CD14-positive monocyte (primary cell): ENCODE measurements around the gene P3H4. TPM values are rescaled to one million over a fixed set of nuclear protein-coding genes. Genes with fewer than 3 reads are reported as not detected.

Experiments
- DNase-seq, 3 donors: peaks; one replicate each; pipeline ENCODE4 v3.0.0-alpha.2; 2011 to 2022
- H2AFZ ChIP-seq: 2 replicates; pipeline ENCODE4 v1.6.0; 2012; ENCODE audit warnings: mild to moderate bottlenecking, low read depth, low read length, inconsistent platforms; ENCODE audit not compliant: insufficient read depth, poor library complexity, severe bottlenecking
- H3K27ac ChIP-seq, 2 donors: 1 replicate in 1 of 2; 2 replicates in 1 of 2; pipeline ENCODE4 v1.5.1; 2012 to 2013; ENCODE audit warnings: low read length in 2 of 2, control low read depth in 1 of 2, inconsistent platforms in 1 of 2, low read depth in 1 of 2, mild to moderate bottlenecking in 1 of 2
- H3K27me3 ChIP-seq, 2 donors: one replicate each; pipeline versions ENCODE4 v1.6.0 to v1.6.1; 2011 to 2013; ENCODE audit warnings: low read length in 2 of 2; ENCODE audit not compliant: control insufficient read depth in 2 of 2, insufficient read depth in 2 of 2
- H3K36me3 ChIP-seq, 2 donors: replicated peaks in 1 of 2; 1 replicate in 1 of 2; 2 replicates in 1 of 2; pipeline versions ENCODE4 v1.5.1 to v1.6.1; 2012 to 2013; ENCODE audit warnings: low read length in 2 of 2, control low read depth in 1 of 2, inconsistent platforms in 1 of 2, mild to moderate bottlenecking in 1 of 2; ENCODE audit not compliant: insufficient read depth in 2 of 2, control insufficient read depth in 1 of 2
- H3K4me1 ChIP-seq, 2 donors: 1 replicate in 1 of 2; 2 replicates in 1 of 2; pipeline versions ENCODE4 v1.5.1 to v1.6.1; 2012 to 2013; ENCODE audit warnings: low read length in 2 of 2, control low read depth in 1 of 2, inconsistent platforms in 1 of 2, mild to moderate bottlenecking in 1 of 2, moderate library complexity in 1 of 2; ENCODE audit not compliant: insufficient read depth in 2 of 2, control insufficient read depth in 1 of 2
- H3K4me2 ChIP-seq: replicated peaks from 2 replicates; pipeline ENCODE3; 2012; ENCODE audit warnings: low read length, moderate library complexity, mild to moderate bottlenecking; ENCODE audit not compliant: poor library complexity, severe bottlenecking; ENCODE audit errors: extremely low read depth
- H3K4me3 ChIP-seq, 3 experiments: fragments of 200-600 bp in 1 of 3; sonication (generic) in 1 of 3; replicated peaks in 1 of 3; 1 replicate in 2 of 3; 2 replicates in 1 of 3; pipeline ENCODE4 v1.5.1; 2011 to 2013; ENCODE audit warnings: low read length in 3 of 3, mild to moderate bottlenecking in 3 of 3, control low read depth in 2 of 3, low read depth in 2 of 3, inconsistent platforms in 1 of 3, moderate library complexity in 1 of 3
- H3K79me2 ChIP-seq: 2 replicates; pipeline ENCODE4 v1.6.0; 2012; ENCODE audit warnings: mild to moderate bottlenecking, control low read depth, inconsistent platforms, low read length, moderate library complexity; ENCODE audit not compliant: insufficient read depth
- H3K9ac ChIP-seq: 2 replicates; pipeline ENCODE4 v1.6.0; 2017; ENCODE audit warnings: low read length, mild to moderate bottlenecking; ENCODE audit not compliant: insufficient read depth, poor library complexity, severe bottlenecking
- H3K9me3 ChIP-seq, 2 donors: replicated peaks in 1 of 2; 1 replicate in 1 of 2; 2 replicates in 1 of 2; pipeline versions ENCODE4 v1.5.1 to v1.6.1; 2012 to 2013; ENCODE audit warnings: low read length in 2 of 2, control low read depth in 1 of 2; ENCODE audit not compliant: control insufficient read depth in 1 of 2, insufficient read depth in 1 of 2
- H4K20me1 ChIP-seq: 2 replicates; pipeline ENCODE4 v1.6.0; 2012; ENCODE audit warnings: mild to moderate bottlenecking, low read length, control low read depth, moderate library complexity; ENCODE audit not compliant: insufficient read depth
- H3K27ac Mint-ChIP-seq, 7 donors: one replicate each; pipeline ENCODE4 v1.8.0; 2020; ENCODE audit warnings: mild to moderate bottlenecking in 7 of 7, mixed read lengths in 7 of 7, moderate library complexity in 6 of 7, inconsistent platforms in 2 of 7
- H3K27me3 Mint-ChIP-seq, 3 donors: one replicate each; pipeline ENCODE4 v1.8.0; 2021 to 2022; ENCODE audit warnings: low read depth in 3 of 3, mild to moderate bottlenecking in 3 of 3, mixed read lengths in 3 of 3, moderate library complexity in 3 of 3, inconsistent platforms in 1 of 3
- H3K36me3 Mint-ChIP-seq, 2 donors: one replicate each; pipeline ENCODE4 v1.8.0; 2020; ENCODE audit warnings: mixed read lengths in 2 of 2, inconsistent platforms in 1 of 2, mild to moderate bottlenecking in 1 of 2
- H3K4me1 Mint-ChIP-seq: one replicate; pipeline ENCODE4 v1.8.0; 2020; ENCODE audit warnings: mild to moderate bottlenecking, mixed read lengths
- H3K4me3 Mint-ChIP-seq, 2 donors: one replicate each; pipeline ENCODE4 v1.8.0; 2020; ENCODE audit warnings: mild to moderate bottlenecking in 2 of 2, mixed read lengths in 2 of 2, moderate library complexity in 1 of 2
- H3K9me3 Mint-ChIP-seq, 7 donors: one replicate each; pipeline ENCODE4 v1.8.0; 2020 to 2022; ENCODE audit warnings: mixed read lengths in 7 of 7, mild to moderate bottlenecking in 6 of 7, moderate library complexity in 6 of 7, inconsistent platforms in 2 of 7
- CTCF ChIP-seq: fragments of 200-600 bp; IDR thresholded peaks from one replicate; pipeline ENCODE4 v1.8.0; 2022; ENCODE audit warnings: antibody characterized with exemption, mild to moderate bottlenecking
- WGBS: methylation state at CpG from one replicate; pipeline ENCODE4 v1.1.5; 2013; ENCODE audit warnings: missing lambda C conversion rate; ENCODE audit not compliant: insufficient coverage; 5-methylcytosine and 5-hydroxymethylcytosine counted together
- intact Hi-C, 2 donors: fragments of 100-400 bp; cut with micrococcal nuclease; formaldehyde crosslinking; loops; one replicate each; pipeline versions ENCODE4 v1.15.0 to v1.15.1; 2023
- polyA plus RNA-seq, 3 donors: library from polyadenylated mRNA; depleted of rRNA in 1 of 3; unstranded in 2 of 3; stranded (reverse) in 1 of 3; fragments of 300-500 nt in 2 of 3; fragments of >200 nt in 1 of 3; fragmentation: Illumina TruSeq in 2 of 3; gene quantifications; 1 replicate in 2 of 3; 2 replicates in 1 of 3; pipeline ENCODE4 v1.2.3, GENCODE V29; 2012 to 2021

The P3H4 gene
- polyA plus RNA-seq, 3 donors: 0.13 to 0.46 (median 0.16) TPM

- H3K27ac Mint-ChIP-seq: no peak overlapping the region
- H3K4me1 Mint-ChIP-seq: peaks cover 22% of the 10 kb centered on the region
- Histone ChIP-seq H3K4me1 (peaks cover 11% of the 10 kb centered on the region in 2 donors), H3K27ac (no peak overlapping the region), H3K9me3 (no peaks in the 10 kb centered on the region), H3K79me2 (no peaks in the 10 kb centered on the region), H3K9ac (no peak overlapping the region), H3K4me3 (no peak overlapping the region), H3K27me3 (no peaks in the 10 kb centered on the region), H3K4me2 (no peak overlapping the region), H2AFZ (no peak overlapping the region), H4K20me1 (no peaks in the 10 kb centered on the region), H3K36me3 (no peaks in the 10 kb centered on the region)
- peaks cover 0 to 2% (median 0%) of the 10 kb centered on the region in 7 donors for H3K9me3 Mint-ChIP-seq
- 100% methylated on average over 3 of the region's 5 CpGs for WGBS
- no peak for TF ChIP-seq CTCF
- H3K4me3 Mint-ChIP-seq: no peak overlapping the region
- H3K27me3 Mint-ChIP-seq: peaks cover 2 to 6% (median 5%) of the 10 kb centered on the region in 3 donors
- H3K36me3 Mint-ChIP-seq: no peaks in the 10 kb centered on the region
- intact Hi-C loops: no loop called here
- no peak for DNase-seq
These were observed 17.2 kb downstream of the P3H4 start for GRCh38 chr17:41794540-41794975.

- Histone ChIP-seq H3K9ac (no peak overlapping the region), H3K4me3 (no peak overlapping the region), H3K4me1 (peaks cover 15 to 17% of the 10 kb centered on the region in 2 donors), H3K79me2 (no peaks in the 10 kb centered on the region), H3K27ac (no peak overlapping the region), H3K36me3 (no peaks in the 10 kb centered on the region), H3K9me3 (no peaks in the 10 kb centered on the region), H2AFZ (no peak overlapping the region), H3K4me2 (no peak overlapping the region), H3K27me3 (no peaks in the 10 kb centered on the region), H4K20me1 (no peaks in the 10 kb centered on the region)
- 90% methylated on average over 9 of the region's 14 CpGs for WGBS
- TF ChIP-seq CTCF: no peak
- H3K4me3 Mint-ChIP-seq: no peak overlapping the region
- DNase-seq: no peak
- intact Hi-C loops: no loop called here
- H3K27ac Mint-ChIP-seq: no peak overlapping the region
- peaks cover 0 to 2% (median 0%) of the 10 kb centered on the region in 7 donors for H3K9me3 Mint-ChIP-seq
- H3K27me3 Mint-ChIP-seq: peaks cover 2 to 6% (median 5%) of the 10 kb centered on the region in 3 donors
- no peaks in the 10 kb centered on the region for H3K36me3 Mint-ChIP-seq
- peaks cover 26% of the 10 kb centered on the region for H3K4me1 Mint-ChIP-seq
These were observed 17.8 kb downstream of the P3H4 start for GRCh38 chr17:41793784-41794539.
